Endothelial cell of umbilical vein (primary cell): ENCODE data around the gene RASA2. TPM values are rescaled to one million over a fixed set of nuclear protein-coding genes. Genes with fewer than 3 reads are reported as not detected.

Experiments used
- BruUV-seq: library from RNA; stranded (reverse); fragments of 400-500 nt; replicated peaks from 2 replicates; lab custom pipeline; 2021; lab: Mats Ljungman, UMichigan
- CTCF ChIA-PET: fragments of 300-600, 350-600 bp; sonication (Branson Sonifier 250); formaldehyde crosslinking; loops from one replicate; lab custom pipeline; 2021; ENCODE audit warnings: antibody characterized with exemption, inconsistent platforms; lab: Charles Lee
- POLR2A ChIA-PET: fragments of 300-600, 350-600 bp; sonication (Branson Sonifier 250); formaldehyde crosslinking; loops from one replicate; lab custom pipeline; 2021; ENCODE audit warnings: antibody characterized with exemption, inconsistent platforms; lab: Charles Lee
- DNase-seq: peaks from one replicate; pipeline ENCODE4 v3.0.0-alpha.2; 2011; ENCODE audit warnings: low read depth, low spot score
- FAIRE-seq: peaks from 2 replicates; lab custom pipeline; 2011; peaks lifted over from hg19 to GRCh38; lab: Jason Lieb, UNC
- H2AFZ ChIP-seq: 2 replicates; pipeline ENCODE4 v1.6.0; 2012; ENCODE audit warnings: low read depth, low read length, control low read depth, inconsistent platforms
- H3K27ac ChIP-seq: 2 replicates; pipeline ENCODE4 v1.5.1; 2011; ENCODE audit warnings: low read depth, mild to moderate bottlenecking, control low read depth, low read length, moderate library complexity; ENCODE audit not compliant: insufficient read depth
- H3K27me3 ChIP-seq, 2 experiments: 2 replicates each; pipeline versions ENCODE4 v1.6.0 to v1.6.1; 2011; ENCODE audit warnings: low read length in 2 of 2, mixed read lengths in 1 of 2; ENCODE audit not compliant: control insufficient read depth in 2 of 2, insufficient read depth in 2 of 2
- H3K36me3 ChIP-seq, 2 experiments: 2 replicates in 1 of 2; 3 replicates in 1 of 2; pipeline ENCODE4 v1.5.1; 2011; ENCODE audit warnings: low read length in 2 of 2, mild to moderate bottlenecking in 1 of 2, moderate library complexity in 1 of 2; ENCODE audit not compliant: control insufficient read depth in 2 of 2, insufficient read depth in 2 of 2; ENCODE audit errors: extremely low read depth in 1 of 2
- H3K4me1 ChIP-seq: 3 replicates; pipeline ENCODE4 v1.5.1; 2011; ENCODE audit warnings: mild to moderate bottlenecking, low read length; ENCODE audit not compliant: control insufficient read depth, insufficient read depth; ENCODE audit errors: extremely low read depth
- H3K4me2 ChIP-seq: 2 replicates; pipeline ENCODE4 v1.6.1; 2011; ENCODE audit warnings: low read length, control low read depth, mixed read lengths; ENCODE audit not compliant: insufficient read depth
- H3K4me3 ChIP-seq, 3 experiments: fragments of 200-600 bp in 1 of 3; sonication (generic), shearing (Covaris generic) in 1 of 3; replicated peaks in 1 of 3; 2 replicates each; pipeline ENCODE4 v1.5.1; 2011 to 2016; ENCODE audit warnings: control low read depth in 3 of 3, low read length in 3 of 3, mild to moderate bottlenecking in 2 of 3, inconsistent platforms in 1 of 3, low read depth in 1 of 3, moderate library complexity in 1 of 3; ENCODE audit not compliant: insufficient read depth in 1 of 3
- H3K79me2 ChIP-seq: 2 replicates; pipeline ENCODE4 v1.6.0; 2012; ENCODE audit warnings: low read length, inconsistent platforms; ENCODE audit not compliant: control insufficient read depth, insufficient read depth
- H3K9ac ChIP-seq: replicated peaks from 2 replicates; pipeline ENCODE3; 2011; ENCODE audit warnings: low read length, control low read depth; ENCODE audit not compliant: insufficient read depth; ENCODE audit errors: extremely low read depth
- H3K9me1 ChIP-seq: replicated peaks from 3 replicates; pipeline ENCODE4 v1.6.0; 2011; ENCODE audit warnings: mild to moderate bottlenecking, low read length; ENCODE audit not compliant: control insufficient read depth, insufficient read depth; ENCODE audit errors: extremely low read depth
- H3K9me3 ChIP-seq: replicated peaks from 2 replicates; pipeline ENCODE4 v1.5.1; 2012; ENCODE audit warnings: low read length, inconsistent platforms; ENCODE audit not compliant: control insufficient read depth, insufficient read depth
- H4K20me1 ChIP-seq: replicated peaks from 2 replicates; pipeline ENCODE3; 2011; ENCODE audit warnings: mild to moderate bottlenecking, low read length; ENCODE audit not compliant: control insufficient read depth, insufficient read depth; ENCODE audit errors: extremely low read depth
- EZH2 ChIP-seq: IDR thresholded peaks from 2 replicates; pipeline ENCODE4 v1.6.1; 2012; ENCODE audit warnings: borderline replicate concordance, low read depth, mild to moderate bottlenecking, moderate library complexity, low read length, inconsistent platforms; ENCODE audit not compliant: severe bottlenecking
- FOS ChIP-seq: IDR thresholded peaks from 2 replicates; pipeline ENCODE4 v1.6.1; 2011; ENCODE audit warnings: mild to moderate bottlenecking, low read length, moderate library complexity, borderline replicate concordance; ENCODE audit not compliant: insufficient read depth
- GATA2 ChIP-seq: IDR thresholded peaks from 2 replicates; pipeline ENCODE4 v1.7.0; 2011; ENCODE audit warnings: low read depth, mild to moderate bottlenecking, moderate library complexity, mixed read lengths, low read length; ENCODE audit not compliant: insufficient read length, insufficient read depth
- JUN ChIP-seq: IDR thresholded peaks from 2 replicates; pipeline ENCODE4 v1.6.1; 2011; ENCODE audit warnings: borderline replicate concordance, low read depth; ENCODE audit not compliant: insufficient read length, insufficient read depth
- MYC ChIP-seq: IDR thresholded peaks from one replicate; pipeline ENCODE4 v1.6.1; 2011; ENCODE audit warnings: mild to moderate bottlenecking, low read depth, low read length
- POLR2A ChIP-seq: IDR thresholded peaks from 2 replicates; pipeline ENCODE4 v1.6.1; 2012; ENCODE audit warnings: low read depth, mild to moderate bottlenecking, control low read depth, low read length
- POLR2AphosphoS5 ChIP-seq: IDR thresholded peaks from 2 replicates; pipeline ENCODE4 v1.6.1; 2012; ENCODE audit warnings: low read depth, mild to moderate bottlenecking, control low read depth, low read length, moderate library complexity; ENCODE audit not compliant: insufficient read depth
- dilution Hi-C: fragments of 300-500 bp; cut with MboI; formaldehyde crosslinking; loops from one replicate; pipeline ENCODE4 v1.15.0; 2019; ENCODE audit warnings: low sequenced_read_pairs; ENCODE audit not compliant: extremely low pct_ligation_motif_present
- intact Hi-C: fragments of 100-400 bp; cut with micrococcal nuclease; formaldehyde crosslinking; loops from one replicate; pipeline ENCODE4 v1.10.0; 2022
- polyA plus RNA-seq, 4 experiments: library from polyadenylated mRNA; depleted of rRNA in 3 of 4; stranded (reverse) in 3 of 4; unstranded in 1 of 4; fragments of >200 nt; gene quantifications; 2 replicates each; pipeline versions ENCODE4 v1.2.1 to v1.2.3, GENCODE V29; 2011 to 2012; ENCODE audit warnings: missing spikeins in 1 of 4
- total RNA-seq: library from RNA; stranded (reverse); gene quantifications from 2 replicates; pipeline ENCODE4 v1.2.3, GENCODE V29; 2021
- TF ChIP-seq, protein P1 (sequence below): IDR thresholded peaks from 2 replicates; pipeline ENCODE4 v1.6.1; 2011; ENCODE audit not compliant: insufficient read depth, insufficient read length
- TF ChIP-seq, protein P2 (sequence below), 2 donors: IDR thresholded peaks; 1 replicate in 1 of 2; 2 replicates in 1 of 2; pipeline ENCODE4 v1.5.1; 2011; ENCODE audit warnings: low read length in 2 of 2, mild to moderate bottlenecking in 2 of 2, moderate library complexity in 2 of 2, control low read depth in 1 of 2, inconsistent platforms in 1 of 2, low read depth in 1 of 2; ENCODE audit not compliant: insufficient read depth in 1 of 2; ENCODE audit errors: extremely low read depth in 1 of 2

RASA2 gene
- total and polyA plus RNA-seq, 2 donors (not counting 3 experiments of a cell fraction or from before 2014, with no cell fraction given): 3.1 to 20.2 TPM

DNA sequence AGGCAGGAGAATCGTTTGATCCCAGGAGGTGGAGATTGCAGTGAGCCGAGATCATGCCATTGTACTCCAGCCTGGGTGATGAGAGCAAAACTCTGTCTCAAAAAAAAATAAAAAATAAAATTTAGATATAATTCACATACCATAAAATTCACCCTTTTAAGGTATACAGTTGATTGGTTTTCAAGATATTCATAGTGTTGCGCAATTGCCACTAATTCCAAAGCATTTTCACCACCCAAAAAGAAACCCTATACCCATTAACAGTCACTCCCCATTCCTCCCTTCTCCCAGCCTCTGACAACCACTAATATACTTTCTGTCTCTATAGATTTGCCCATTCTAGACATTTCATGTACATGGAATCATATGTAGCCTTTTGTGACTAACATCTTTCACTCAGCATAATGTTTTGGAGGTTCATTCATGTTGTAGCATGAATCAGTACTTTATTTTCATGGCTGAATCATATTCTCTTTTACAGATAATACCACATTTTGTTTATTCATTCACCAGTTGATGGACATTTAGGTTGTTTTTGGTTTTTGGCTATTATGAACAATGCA lies 116.7 kb downstream of the RASA2 start:
- CTCF ChIA-PET: no interaction called here
- Histone ChIP-seq H3K9me1 (no peaks in the 10 kb centered on the region), H4K20me1 (no peaks in the 10 kb centered on the region), H3K4me2 (no peak overlapping the region), H3K9ac (no peak overlapping the region), H2AFZ (no peak overlapping the region), H3K27me3 (no peaks in the 10 kb centered on the region), H3K36me3 (peaks cover 6 to 10% of the 10 kb centered on the region in 2 experiments), H3K9me3 (no peaks in the 10 kb centered on the region), H3K79me2 (no peaks in the 10 kb centered on the region), H3K4me1 (no peaks in the 10 kb centered on the region), H3K4me3 (no peak overlapping the region), H3K27ac (no peak overlapping the region)
- TF ChIP-seq EZH2: no peak
- TF ChIP-seq MYC: no peak
- no peak for TF ChIP-seq POLR2AphosphoS5
- TF ChIP-seq FOS: no peak
- TF ChIP-seq GATA2: no peak
- no peak for TF ChIP-seq JUN
- TF ChIP-seq, protein P1, sequence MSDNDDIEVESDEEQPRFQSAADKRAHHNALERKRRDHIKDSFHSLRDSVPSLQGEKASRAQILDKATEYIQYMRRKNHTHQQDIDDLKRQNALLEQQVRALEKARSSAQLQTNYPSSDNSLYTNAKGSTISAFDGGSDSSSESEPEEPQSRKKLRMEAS: no peak
- TF ChIP-seq, protein P2, sequence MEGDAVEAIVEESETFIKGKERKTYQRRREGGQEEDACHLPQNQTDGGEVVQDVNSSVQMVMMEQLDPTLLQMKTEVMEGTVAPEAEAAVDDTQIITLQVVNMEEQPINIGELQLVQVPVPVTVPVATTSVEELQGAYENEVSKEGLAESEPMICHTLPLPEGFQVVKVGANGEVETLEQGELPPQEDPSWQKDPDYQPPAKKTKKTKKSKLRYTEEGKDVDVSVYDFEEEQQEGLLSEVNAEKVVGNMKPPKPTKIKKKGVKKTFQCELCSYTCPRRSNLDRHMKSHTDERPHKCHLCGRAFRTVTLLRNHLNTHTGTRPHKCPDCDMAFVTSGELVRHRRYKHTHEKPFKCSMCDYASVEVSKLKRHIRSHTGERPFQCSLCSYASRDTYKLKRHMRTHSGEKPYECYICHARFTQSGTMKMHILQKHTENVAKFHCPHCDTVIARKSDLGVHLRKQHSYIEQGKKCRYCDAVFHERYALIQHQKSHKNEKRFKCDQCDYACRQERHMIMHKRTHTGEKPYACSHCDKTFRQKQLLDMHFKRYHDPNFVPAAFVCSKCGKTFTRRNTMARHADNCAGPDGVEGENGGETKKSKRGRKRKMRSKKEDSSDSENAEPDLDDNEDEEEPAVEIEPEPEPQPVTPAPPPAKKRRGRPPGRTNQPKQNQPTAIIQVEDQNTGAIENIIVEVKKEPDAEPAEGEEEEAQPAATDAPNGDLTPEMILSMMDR (IDR thresholded peaks at IDR 0.05; ENCODE audit: extremely low read depth in 1 of 2, insufficient read depth in 1 of 2, low read depth in 1 of 2, low read length in 2 of 2): no peak
- no peak for TF ChIP-seq POLR2A
- DNase-seq: no peak
- intact Hi-C loops (no loop called here), dilution Hi-C loops (no loop called here)
- no peak for FAIRE-seq
- no TSS peak for BruUV-seq
- POLR2A ChIA-PET: no interaction called here
